T-helper 9 cell (primary cell): ENCODE data around the gene RSPO3.

Experiments
- DNase-seq: peaks from one replicate; pipeline ENCODE4 v3.0.0-alpha.2; 2020

RSPO3 gene

DNA sequence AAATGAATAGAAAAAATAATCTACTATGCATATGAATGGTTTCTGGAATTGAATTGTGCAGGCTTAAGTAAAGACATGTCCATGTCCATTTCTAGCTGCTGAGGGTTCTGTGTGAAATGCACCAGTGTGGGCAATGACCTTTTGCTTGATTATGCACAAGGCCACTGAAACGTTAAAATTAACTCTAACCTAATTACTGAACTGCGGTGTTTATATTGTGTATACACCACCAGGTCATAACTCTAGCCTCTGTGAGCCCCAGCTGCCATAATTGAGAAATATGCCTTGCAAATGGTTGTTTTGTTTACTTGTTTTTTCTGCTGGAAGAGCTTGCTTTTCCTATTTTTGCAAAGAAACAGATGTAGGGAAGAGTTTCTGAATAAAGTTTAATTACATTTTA, 46.1 kb downstream of the RSPO3 start:
- no peak for DNase-seq

GRCh38 chr6:127173156-127173940, 54.9 kb downstream of the RSPO3 start:
- DNase-seq = no peak

DNA sequence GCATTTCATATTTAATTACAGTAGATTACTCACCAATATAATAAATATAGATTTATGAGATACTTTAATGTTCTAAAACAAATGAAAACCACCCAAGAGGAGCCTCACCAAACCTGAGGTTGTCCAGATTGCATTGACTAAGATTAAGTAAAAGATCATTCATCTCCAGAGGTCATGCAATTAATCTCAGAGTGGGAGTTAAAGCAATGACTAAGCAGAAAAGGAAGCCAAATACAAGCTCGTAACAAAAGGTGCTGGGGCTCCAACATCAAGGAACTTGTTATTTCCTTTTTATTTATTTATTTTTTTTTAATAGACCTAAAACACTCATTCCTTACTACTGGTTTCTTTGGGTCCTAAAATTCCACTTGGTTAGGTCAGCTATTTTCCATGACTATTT, 57.7 kb downstream of the RSPO3 start:
- no peak for DNase-seq

DNA sequence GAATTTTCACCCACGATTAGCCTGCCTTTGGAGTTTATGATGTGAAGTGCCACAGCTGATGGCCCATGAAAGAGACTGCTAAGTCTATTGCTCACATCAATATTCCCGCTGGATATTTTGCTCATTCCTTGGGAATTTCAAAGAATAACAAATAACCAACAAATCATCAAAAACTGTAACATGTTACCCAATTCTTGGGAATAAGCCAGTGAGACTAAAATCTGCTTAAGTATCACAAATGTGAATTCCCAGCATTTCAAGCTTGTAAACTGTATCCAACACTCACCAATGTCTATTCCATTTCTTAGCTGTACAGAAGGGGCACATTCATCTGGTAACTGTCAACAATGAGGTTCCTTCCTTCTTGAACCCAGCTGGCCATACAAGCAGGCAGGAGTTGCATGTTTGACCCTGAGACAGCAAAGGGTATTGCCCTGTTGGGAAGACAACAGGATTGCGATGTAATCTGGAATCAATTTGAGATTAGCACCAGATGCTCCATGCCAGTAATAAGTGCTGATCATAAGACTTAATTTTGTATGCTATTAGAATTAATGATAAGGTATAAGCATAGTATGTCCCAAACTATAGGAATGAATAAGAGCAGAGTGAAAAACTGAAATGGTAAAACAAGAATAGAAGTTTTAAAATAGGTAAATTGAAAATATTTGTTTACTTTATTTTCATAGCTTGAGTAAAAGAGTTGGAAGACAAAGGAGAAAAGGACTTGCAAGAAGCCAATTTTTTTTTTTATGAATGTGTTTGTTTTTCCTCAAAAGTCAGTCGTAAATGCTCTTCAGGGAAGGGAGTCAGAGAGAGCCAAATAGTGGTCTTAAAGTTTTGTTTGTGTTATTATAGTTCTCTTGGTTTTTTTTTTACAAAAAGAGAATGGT, 58.8 kb downstream of the RSPO3 start:
- DNase-seq = no peak

DNA sequence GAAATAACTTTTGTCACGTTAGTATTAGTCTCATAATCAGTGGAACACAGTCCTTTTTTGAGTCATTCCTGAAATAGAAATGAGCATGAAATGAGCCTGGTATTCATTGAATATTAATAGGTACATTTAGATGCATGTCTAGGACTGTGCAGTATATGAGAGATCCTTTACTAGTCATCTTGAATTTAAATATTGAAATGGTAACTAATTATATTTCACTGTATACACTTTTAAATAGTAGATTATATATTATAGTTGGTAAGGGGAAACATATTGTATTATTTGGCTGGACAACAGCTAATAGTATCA, 59.4 kb downstream of the RSPO3 start:
- DNase-seq = no peak

DNA sequence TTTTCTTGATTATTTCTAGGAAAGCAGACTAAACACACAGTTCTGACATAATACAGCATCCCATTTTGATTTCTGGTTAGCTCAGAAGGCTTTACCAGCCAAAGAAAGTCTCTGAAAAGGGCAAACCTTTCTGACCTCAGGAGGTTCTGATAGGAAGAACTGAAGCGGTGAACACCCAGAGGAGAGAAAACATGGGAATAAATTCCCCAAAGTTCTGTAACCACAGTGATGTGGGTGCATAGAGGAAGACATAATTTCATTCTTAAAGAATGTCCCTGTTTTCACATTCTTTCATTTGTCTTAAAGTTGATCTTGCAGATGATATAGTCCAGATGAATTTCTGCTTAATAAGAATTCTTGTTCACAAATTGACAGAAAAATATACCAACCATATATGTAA, 60.3 kb downstream of the RSPO3 start:
- no peak for DNase-seq

- no peak for DNase-seq
Observed at GRCh38 chr6:127180426-127180825, 62.0 kb downstream of the RSPO3 start.

- no peak for DNase-seq
Observed at GRCh38 chr6:127182501-127182900, 64.0 kb downstream of the RSPO3 start.

DNA sequence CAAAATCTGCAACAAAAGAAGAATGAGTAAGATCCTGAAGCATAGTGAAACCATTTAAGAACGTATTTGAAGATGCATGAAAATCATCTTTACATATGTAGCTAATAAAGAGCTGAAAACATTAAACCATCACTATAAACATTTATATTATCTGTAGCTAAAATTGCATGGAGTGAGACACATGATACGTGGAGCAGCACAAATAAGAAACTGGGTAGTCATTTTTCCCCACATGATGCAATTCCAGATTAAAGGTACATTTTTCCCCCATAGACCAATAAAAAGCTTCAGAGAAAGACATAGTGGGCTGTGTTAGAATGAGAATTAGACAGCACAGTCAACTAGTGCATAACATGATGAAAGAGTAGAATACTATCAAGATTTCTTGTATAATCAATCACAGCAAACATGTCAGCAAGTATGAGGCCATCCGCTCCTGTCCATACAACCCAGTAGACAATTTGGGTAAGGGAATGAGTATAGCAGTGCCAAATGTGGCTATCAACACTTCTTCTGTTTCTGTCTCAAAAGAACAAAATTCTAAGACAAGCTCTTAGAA, 67.0 kb downstream of the RSPO3 start:
- no peak for DNase-seq

DNA sequence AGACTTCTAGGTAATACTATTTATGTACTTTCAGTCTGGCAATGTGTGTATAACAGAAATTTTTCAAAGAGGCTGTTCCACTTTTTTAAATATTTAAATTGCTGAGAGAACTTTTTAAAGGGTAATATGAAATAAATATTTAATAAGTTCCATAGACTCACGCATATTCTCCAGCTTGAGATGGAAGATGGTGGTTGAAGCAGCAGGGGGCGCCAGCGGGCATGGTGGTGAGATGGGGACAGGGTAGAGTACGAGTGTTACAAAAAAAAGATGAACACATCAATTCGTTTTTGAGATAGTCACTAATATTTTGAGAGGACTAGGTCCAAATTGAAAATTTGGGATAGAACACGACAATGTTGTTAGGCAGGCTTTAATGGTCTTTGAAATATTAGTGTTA, 68.4 kb downstream of the RSPO3 start:
- DNase-seq = peak; percentile 36

DNA sequence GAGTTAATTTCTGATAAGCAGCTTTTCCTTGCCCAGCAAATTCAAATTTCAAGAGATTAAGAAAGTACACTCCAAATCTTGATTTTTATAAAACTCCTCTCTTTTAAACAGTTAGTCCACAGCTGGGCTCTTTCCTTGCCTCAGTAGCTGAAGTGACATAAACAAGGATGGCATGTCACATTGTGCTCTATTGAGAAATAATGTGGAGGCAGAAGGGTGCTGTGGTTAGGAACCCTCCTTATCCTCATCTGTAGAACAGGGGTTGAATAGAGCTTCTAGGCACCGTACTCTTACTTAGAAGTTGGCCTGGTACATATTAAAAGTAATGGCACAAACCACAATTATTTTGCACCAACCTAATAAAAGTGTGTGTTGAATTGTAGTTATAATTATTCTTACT, 70.3 kb downstream of the RSPO3 start:
- no peak for DNase-seq

- no peak for DNase-seq
Observed at GRCh38 chr6:127190552-127190951, 72.1 kb downstream of the RSPO3 start.

- no peak for DNase-seq
Observed at GRCh38 chr6:127191716-127192115, 73.2 kb downstream of the RSPO3 start.

DNA sequence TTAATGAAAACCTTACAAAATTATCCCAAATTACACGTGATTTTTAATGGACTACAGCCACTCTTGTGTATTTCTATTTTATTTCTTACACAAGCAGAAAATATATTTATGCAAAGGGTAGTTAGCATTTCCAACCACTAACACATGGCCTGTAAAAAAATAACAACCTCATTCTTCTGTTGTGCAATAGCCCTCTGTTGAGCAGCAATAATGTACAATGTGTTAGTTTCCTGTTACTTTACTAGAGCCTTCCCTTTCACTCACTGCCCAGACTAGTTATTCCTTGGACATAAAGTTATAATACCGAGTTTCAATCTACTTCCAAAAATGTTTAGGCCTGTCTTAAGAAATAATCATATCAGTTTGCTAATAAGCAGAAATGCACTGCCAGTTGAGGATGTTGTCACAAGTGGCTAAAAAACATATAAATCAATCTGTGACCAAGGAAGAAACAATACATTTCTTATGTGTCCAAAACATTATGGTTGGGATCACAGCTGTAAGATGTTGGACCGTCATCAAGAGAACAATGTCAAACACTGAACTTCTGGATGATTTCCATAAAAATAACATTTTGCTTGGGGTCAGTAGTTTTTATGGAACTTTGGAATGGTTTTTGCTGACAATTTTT, 74.6 kb downstream of the RSPO3 start:
- no peak for DNase-seq

GRCh38 chr6:127195833-127196232, 77.4 kb downstream of the RSPO3 start:
- no peak for DNase-seq

DNA sequence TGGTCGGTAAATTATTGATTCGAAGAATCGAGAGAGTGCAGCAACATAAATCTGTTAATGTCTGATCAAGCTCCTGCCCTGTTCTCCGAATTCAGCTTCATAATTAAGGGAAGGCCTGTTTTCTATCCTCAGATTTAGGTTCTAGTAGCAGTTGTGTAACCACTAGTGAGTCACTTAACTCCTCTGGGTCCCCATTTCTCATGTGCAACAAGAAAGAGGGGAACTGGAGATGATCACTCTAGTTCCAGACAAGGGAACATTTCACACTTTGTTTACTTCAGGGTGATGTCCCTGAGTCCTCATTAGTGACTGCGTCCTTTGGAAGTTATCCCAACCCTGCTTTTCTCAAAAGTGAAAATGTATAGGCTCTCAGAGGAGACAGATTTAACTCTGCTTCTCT, 80.1 kb downstream of the RSPO3 start:
- DNase-seq = no peak

DNA sequence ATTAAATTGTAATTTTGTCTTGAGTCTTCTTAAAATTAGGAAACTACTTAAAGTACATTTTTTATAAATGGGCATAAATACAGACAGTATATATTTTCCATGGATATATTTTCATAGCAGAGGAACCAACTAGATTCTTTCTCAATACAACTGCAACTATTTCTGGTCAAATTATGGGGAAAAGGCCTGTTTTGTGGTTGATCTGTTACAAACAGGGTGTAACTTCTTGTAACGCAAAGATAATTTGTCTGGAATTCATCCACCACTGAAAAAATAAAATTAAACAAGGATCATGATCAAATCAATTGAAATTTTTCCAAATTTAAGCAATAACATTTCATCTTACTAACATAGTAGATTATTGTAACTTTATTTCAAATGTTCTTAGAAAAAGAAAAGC, 81.0 kb downstream of the RSPO3 start:
- no peak for DNase-seq

DNA sequence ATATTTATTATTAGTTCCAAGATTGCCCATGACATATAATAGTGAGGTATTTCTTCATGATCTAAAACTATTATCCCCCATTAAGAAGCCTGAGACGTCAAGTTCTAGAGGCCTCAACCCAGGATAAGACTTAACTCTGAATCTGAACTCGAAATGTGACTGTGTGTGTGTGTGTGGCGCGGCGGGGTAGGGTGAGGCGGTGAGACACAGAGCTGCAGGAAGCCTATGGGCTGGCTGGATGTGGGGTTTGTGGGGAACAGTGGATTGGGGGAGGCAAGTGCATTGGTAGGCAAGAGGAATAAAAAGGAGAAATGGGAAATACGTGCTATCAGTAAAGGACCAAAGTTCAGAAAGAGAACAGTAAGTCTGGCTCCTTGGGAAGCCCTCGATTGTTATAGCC, 81.6 kb downstream of the RSPO3 start:
- DNase-seq = no peak

DNA sequence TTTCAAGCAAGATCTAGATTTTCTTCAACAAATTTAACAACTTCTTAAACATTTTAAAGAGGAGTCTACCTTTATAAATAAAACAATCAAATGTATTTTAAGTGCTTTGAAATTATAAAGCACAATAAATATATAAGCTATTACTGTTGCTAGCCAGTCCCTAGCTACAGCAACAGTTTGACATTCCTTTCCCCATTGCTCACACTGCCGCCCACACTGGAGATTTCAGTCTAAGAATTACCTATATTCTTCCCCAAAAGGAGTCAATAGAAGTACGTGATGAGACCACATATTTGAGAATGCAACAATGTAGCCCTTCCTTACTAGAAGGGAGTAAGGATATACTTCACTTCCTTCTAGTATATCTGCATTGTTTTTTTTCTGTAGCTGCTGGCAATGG, 82.8 kb downstream of the RSPO3 start:
- no peak for DNase-seq

DNA sequence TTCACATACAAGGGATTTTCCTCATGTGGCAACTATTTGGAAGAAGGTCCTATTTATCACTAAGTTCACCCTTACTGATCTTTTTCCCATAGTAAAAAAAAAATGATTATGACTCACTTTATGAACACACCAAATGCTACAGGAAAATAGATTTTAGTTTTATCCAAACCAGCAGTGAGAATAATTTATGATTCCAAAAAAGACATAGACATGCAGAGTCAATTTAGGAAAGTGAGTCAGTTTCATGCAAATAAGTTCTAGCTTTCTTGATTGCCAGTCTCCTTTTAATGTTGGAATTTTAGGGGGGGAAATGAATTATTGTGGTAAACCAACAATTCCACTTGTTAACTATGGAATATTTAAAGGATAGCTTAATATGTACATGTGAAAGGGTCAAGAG, 84.2 kb downstream of the RSPO3 start:
- no peak for DNase-seq

- no peak for DNase-seq
Observed at GRCh38 chr6:127204281-127204680, 85.8 kb downstream of the RSPO3 start.

GRCh38 chr6:127205036-127205435, 86.6 kb downstream of the RSPO3 start:
- DNase-seq = no peak

- no peak for DNase-seq
Observed at GRCh38 chr6:127206531-127207095, 88.1 kb downstream of the RSPO3 start.
